ENCODE results near the gene ZSWIM6.
A peak's percentile ranks its signal among the peaks of the same experiment; 100 is the strongest.

Gene ZSWIM6

DNA sequence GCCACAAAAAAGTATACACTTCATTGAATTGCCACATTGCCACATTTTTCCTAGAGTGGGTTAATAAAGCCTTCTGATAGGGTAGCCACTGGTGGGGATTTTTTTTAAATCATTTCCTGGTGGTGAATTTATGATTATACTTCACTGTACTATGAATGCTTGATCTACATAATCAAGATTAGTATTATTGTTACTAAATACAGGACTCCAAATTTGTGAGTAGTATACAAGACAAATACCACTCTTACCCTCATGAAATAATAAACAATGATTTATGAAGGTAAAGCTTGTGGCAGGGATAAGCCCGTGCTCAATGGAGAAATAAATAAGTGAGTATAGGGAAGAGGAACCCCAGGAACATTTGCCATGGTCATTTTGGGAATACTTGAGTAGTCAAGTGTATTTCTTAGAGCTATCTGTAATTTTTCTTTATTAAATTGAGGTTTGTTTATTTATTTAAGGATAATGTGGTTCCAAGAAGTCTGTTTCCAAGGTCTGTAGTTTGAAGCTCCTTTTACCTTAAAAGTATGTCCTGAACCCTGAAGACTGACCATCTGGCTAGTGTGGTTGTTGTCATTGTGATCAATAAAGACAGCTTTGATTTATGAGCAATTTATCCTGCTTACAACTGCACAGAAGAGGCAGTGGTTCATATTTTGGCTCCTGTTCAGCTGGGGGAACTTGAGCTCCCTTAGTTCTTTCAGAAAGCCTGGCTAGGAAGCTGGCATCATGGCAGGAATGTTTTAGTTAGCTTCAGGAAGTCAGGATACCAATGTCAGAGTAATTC is 118.6 kb downstream of the ZSWIM6 start:
- peak; percentile 72 for DNase-seq

DNA sequence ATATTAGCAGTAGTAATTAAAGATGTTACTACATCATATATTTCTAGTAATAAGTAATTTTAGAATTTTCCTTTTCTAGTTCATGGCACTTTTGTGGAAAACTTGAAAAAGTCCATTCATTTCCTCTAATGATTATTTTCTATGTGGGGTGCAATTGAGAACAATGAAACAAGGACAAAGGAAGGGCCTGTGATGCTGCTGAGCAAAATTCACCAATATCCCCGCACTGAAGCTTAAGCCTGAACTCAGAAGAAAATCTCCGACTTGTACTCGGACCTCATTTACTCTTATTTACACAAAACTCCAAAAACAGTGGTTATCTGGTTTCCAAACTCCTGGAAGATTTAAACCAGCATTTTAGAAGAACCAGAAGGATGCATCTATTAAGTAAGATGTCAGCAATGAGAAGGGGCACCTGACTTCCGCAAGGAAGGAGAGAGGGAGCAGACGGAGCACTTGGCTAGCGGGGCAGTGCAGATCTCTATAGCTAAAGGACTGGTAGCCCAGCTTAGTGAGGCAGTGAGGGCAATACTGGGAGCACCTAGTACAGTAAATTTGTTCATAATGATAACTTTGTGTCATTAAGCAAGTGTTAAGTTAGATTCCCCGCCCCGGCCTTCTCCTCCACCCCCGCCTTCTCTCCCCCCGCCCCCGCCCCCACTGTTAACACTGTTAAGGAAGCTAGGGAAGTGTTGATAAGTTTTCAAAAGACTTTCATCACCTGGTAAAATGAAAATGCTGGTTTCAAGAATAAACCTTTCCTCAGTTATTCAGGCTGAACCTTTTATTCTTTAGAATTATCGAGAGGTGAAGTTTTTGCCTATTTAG is 123.3 kb downstream of the ZSWIM6 start:
- no peak for DNase-seq

DNA sequence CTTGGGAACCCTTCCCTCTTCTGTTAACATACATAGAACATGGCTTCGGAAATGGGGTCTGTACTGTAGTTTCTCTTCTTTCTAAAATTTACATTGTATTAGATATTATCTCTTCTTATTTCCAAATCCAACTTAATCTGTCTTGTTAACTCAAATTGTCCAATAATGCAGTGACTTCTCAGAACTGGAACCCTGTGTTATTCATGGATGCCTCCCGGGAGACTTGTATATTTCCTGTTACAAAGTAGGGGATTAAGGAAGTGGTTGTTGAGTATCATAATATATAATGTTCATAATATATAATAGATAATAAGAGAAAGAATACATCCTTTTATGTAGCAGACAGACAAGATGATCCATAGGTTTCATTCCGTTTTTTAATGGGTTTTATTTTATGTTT is 128.4 kb downstream of the ZSWIM6 start:
- no peak for DNase-seq

DNA sequence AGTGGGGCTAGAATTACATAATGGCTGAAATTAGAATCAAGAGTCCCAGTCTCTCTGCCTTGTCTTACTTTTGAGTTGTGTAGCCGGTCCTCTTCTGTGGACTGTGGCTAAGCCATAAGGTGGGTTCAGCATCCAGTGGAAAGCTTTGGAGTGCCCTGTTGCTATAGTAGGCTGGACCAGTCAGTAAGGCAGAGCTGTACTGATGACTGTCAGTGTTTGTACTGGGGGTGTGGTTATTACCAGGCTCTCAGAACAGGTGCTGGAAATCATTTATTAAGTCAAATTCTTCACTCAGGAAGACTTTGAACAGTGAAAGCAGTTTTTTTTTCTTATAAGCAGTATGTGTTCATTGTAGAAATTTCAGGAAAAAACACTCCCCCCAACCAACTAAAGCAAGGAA is 129.4 kb downstream of the ZSWIM6 start:
- DNase-seq, result no peak

DNA sequence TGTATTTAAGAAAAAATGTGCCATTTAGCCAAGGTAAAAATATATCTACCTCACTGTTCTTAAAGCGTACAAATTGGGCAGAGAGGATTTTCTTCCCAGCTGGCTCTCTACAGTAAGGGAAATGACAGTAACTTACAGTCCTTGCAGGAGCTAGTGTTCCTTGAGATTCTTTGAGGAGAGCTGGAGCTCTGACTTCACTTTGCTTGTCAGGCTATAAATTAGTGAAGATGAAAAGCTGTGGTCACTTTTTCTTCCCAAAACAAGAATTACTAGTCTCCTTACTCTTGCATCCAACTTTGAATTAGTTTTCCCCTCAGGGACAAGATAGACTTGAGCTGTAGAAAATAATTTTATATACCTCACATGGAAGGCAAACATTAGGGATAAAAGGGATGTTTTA is 129.9 kb downstream of the ZSWIM6 start:
- no peak for DNase-seq

DNA sequence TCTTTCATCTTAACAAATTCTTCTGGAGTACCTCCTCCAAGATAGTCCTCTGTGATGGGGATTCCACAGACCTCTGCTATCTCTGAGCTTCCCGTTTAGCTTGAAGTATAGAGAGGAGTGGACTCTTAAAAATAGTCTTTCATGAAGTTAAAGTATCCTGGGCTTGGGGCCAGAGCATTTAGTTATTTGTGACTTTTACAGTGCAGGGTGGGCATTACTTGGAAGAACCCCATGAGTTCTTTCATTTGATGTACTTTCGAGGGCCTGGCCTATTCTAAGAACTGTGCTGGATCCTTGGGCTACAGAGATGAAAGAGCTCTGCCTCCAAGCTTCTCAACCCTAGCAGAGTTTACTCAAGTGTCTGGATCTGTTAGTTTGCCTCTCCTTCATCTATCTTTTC is 131.5 kb downstream of the ZSWIM6 start:
- DNase-seq, result no peak

DNA sequence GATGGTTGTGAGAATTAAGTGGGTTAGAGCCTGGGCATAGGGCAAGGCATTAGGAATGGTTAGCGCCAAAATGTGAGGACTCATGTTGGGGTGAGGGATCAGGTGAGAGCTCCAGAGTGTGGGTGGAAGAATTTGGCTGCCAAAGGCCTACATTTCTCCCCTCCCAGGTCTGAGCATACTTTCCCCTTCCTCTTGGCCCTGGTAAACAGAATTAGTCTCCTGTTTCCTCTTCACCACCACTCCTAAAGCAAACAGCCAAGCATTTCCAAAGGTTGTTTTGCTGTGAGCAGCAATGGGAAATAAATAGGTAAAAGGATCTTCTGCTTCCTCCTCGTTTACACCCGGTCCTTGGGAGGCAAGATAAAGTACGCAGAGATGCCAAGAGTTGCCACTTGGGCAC is 132.5 kb downstream of the ZSWIM6 start:
- peak; percentile 75 for DNase-seq

DNA sequence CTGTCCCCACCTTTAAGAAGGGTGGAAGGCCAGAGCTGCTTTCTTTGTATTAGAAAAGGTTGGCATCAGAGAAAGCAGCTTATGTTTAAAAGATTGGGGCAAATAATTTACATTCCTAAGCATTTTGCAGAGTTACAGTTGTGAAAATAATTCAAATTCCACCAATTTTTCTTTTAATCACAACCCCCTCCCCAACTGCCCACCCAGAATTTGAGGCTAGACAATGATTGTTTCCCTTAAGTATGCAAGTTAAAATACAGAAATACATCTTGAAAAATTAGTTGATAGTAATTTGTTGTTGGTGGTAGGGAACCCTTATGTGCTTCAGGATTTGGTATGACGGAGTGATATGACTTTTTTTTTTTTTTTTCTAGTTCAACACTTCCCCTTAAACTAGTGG is 133.0 kb downstream of the ZSWIM6 start:
- no peak for DNase-seq

DNA sequence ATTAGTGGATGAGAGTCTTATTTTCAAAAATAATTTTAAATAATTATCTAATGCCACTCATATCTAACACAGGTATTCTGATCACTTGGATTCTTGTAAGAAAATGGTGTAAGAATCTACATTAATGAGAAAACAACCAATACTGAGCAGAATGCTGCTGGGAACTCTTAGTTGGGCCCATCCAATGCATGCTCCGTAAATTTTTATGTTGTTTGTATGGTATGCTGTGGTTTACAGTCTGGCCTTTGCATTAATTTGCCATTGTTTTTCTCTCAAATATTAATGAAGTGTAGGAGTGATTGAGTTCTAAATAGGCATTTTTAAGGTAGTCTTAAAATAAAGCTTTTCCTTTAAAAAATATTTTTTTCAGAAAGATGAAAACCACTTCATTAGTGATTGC is 133.4 kb downstream of the ZSWIM6 start:
- DNase-seq, result no peak

DNA sequence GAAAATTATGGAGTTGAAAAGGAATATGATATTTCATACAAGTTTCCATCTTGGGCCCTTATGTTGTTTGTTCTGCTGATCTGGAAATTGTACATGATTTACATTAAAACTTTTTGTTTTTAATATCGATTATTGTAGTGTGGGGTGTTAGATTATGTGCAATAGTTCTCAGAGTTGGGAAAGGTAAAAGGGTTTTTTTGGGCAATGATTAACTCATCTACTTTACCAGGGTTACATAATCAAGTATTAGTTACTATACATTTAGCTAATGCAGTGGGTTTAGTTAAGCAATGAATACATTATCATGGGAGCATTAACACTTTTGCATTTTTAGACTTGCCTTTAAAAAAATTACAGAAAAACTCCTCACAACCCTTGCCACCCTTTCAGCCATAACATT is 134.0 kb downstream of the ZSWIM6 start:
- no peak for DNase-seq

DNA sequence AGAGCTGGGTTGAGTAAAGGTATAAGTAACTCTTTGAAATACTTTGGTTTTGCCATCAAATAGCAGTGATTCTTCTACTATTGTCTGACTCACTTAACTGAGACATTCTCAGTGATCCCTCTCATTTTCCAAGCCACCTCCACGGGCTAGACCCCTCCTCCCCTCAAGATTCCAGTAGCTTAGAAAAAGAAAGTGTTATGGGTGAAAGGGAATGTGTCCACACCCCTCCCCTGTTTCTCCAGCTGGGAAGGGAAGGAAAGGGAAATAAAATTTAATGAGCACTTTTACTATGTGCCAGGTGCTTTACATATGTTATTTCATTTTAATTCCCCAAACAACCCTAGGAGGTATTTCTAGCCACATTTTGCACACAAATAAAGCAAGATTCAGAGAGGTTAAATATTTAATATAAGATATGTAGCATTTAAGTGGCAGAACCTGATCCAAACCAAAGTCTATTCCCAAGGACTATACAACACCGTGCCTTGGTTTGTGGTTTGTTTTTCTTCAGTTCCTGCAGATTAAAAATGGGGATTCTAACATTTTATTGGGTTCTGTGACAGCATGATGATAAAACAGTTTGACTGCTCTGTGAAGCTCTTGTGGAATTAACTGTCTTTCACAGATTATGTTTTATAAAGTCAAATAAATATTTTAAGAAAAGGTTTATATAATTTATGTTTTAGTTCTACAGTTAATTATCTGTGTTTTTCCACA is 135.9 kb downstream of the ZSWIM6 start:
- no peak for DNase-seq

DNA sequence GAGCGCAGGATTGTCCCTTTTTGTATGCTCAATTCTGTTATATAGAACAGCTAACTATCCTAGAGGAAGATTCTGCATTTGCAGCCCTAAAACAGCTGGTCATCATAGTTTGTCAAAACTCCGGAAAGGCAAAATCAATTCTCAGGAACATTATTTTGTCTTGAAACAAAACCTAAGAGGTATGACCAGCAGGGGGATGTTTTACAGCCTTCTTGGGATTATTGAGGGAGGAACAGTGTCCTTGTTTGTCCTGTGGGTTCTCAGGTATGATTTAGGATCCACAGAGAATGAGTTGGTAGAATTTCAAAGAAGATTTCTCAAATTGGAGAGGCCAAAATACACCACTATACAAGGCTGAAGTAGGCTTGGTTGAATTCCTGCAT is 136.4 kb downstream of the ZSWIM6 start:
- DNase-seq, result no peak

DNA sequence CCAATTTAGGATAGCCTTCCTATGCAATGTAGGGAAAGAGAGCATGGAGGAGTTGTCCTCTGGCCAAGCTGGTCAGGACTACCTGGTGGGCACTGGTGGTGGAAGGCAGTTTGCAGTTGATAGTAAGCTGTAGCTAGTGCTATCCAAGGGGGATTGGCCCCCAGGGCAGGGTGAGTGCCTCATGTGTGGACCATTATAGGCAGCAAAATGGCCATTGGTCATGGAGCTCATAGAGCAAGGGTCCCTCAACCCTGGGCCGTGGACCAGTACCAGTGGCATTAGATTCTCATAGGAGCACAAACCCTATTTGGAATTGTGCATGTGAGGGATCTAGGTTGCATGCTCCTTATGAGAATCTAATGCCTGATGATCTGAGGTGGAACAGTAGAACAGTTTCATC is 139.3 kb downstream of the ZSWIM6 start:
- DNase-seq, result no peak

DNA sequence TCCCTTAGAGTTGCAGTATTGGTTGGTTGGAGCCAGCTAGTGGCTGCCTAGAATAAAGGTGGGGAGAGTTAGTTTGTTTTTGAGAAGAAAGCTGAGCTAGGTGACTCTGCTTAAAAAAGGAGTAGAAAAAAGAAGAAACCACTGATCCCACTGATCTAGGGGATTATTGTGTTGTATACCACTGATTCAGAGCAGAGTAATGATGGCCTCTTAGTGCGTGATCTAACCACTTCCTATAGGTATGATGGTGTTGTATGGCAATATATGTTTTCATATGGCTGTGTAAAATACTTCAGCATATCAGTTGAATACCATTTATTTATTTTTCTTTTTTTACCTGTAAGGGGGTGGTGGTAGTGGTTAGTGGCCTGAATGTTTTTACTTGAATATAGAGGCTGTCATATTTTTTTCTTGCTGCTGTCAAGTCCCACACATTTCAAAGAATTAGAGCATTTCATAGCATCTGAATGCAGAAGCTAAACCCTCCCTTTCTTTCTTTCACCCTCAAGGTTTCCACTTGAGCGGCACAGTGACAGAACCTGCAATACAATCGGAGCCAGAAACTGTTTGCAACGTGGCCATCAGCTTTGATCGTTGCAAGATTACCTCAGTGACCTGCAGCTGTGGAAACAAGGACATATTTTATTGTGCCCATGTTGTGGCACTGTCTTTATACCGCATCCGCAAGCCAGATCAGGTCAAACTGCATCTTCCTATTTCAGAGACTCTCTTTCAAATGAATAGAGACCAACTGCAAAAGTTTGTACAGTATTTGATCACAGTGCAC is 140.3 kb downstream of the ZSWIM6 start:
- no peak for DNase-seq

DNA sequence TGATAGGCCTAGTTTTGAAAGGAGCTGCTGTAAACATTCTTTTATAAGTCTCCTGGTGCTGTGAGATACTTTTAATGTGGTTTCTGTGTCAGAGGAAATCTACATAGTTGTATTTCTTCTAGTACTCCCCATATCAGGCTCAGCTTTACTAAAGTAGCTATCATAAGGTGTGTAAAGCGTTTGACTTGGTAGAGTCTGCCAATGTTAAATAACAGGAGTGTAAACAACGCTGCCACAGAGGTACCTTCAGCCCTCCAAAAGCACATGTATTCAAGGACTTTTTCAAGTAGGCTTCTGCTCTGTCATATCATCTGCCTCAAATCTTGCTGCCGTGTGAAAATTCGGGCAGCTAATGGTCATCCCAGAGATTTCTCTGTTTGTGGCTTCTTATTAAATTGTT is 142.7 kb downstream of the ZSWIM6 start:
- no peak for DNase-seq

DNA sequence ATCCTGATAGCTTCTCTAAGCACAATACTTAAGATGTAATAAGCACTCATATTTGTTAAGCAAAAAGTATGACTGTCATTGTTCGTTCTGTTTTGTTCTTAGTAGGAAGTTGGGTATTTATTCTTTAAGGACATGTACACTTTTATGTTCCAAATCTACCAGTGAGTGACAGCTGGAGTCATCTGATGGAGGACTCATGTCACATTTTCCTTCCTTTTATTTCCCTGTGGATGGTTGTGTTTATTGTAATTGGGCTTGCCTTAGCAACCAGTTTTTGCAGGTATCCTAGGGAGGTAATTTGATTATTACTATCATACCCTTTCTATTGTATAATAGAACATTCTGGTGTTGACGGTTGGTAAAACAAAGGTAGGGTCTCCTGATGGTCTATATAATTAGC is 145.7 kb downstream of the ZSWIM6 start:
- DNase-seq, result no peak

DNA sequence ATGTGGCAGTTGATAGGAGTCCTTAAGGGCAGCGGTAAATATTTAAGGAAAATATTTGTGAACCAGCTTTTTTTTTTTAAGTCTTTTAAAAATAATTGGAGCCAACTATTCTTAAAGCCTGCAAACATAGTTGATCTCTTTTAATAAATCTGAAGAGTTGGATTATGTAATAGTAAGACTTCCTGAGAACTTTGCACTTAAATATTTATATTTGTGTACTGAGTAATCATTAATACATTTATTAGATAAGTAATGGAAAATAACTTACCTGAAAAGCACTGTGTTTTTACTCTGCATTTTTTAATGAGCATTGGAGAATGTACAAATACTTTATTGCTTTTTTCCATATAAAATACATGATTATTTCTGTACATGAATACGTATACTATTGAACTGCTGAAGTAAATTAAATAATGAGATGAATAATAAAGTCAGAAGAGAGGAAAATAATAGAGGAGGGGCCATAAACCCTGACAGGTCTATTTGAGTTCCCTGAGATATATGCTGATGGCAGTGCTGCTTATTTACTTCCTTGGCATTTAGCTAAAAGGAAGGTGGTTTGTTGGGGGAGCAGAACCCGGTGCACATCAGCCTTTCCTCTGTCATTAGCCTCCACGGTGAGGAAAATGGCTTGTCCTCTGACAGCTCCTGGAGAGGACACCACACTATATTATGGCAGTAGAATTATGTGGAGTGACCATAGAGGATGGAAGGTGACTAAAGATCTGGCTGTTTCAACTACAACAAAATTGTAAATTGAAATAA is 148.0 kb downstream of the ZSWIM6 start:
- no peak for DNase-seq

DNA sequence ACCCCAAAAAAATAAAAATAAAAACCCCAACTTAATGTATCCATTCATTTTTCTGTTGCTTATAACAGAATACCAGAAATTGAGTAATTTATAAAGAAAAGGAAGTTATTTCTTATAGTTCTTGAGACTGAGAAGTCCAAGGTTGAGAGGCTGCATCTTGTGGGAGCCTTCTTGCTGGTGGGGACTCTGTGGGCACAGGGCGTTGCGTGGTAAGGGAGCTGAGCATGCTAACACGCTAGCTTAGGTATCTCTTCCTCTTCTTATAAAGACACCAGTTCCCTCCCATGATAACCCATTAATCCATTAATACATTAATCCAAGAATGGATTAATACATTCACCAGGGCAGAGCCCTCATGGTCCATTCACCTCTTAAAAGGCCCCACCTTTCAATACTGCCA is 150.9 kb downstream of the ZSWIM6 start:
- no peak for DNase-seq

DNA sequence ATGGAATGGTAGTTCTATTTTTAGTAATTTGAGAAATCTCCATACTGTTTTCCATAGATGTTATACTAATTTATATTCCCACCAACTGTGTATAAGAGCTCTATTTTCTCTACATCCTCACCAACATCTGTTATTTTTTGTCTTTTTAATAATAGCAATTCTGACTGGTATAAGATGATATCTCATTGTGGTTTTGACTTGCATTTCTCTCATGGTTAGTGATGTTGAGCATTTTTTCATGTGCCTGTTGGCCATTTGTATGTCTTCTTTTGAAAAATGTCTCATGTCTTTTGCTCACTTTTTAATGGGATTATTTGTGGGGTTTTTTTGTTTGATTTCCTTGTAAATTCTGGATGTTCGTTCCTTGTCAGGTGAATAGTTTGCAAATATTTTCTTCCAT is 154.4 kb downstream of the ZSWIM6 start:
- DNase-seq, result no peak

DNA sequence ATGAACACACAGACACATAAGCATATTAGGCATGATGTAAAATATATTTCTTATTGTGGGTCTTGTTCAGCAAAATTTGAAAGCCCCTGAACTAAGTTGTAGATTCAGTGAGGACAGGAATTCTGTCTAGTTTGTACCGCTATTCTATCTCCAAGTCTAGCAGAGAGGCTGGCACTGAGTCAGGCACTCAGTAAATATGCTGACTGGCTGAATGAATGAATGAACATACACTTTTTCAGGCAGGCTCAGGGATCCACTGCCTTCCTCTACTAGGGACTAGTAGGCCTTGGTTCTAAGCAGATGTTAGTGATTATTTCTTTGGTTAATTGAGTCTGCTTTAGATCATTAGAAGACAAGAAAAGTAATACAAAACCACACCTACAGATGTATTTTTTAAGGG is 157.5 kb downstream of the ZSWIM6 start:
- DNase-seq, result no peak

DNA sequence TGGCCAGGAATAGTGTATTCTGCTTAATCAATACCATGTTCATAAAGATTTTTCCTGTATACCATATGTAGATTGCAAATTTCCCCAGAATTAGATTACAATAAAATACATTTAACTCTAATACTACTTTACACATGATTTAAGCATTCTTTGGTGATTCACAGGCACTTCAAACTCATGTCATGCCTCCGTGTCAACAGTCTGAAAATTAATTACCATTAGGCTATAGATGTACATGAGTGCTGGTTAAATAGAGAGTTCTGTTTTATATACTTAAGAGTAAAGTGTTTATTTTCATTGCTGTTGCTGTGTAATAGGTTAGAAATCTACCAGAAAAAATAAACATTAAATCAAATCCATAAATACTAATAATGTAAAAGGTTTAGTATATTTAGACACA is 159.8 kb downstream of the ZSWIM6 start:
- no peak for DNase-seq

DNA sequence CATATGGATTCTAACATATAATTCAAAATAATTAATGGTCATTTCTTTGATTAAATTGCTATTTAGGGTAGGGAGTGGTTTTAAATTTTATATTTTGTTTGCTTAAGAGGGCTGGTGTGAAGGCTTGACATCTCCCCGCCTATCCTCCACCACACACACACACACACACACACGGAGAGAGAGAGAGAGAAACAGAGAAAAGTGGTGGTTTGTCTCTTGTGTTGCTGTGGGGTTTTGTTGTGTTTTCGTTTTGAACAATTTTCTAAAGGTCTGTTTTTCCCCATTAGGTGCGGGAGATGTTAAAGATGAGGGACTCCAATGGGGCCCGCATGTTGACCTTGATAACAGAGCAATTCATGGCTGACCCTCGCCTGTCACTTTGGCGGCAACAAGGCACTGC is 161.9 kb downstream of the ZSWIM6 start:
- DNase-seq, result no peak
